Right ventricle myocardium superior (tissue), 1 donor: ENCODE results near the gene STRA8. TPM values are rescaled to one million over a fixed set of nuclear protein-coding genes. Genes with fewer than 3 reads are reported as not detected.
"Not testable (repeated sequence)": the region's sequence is repeated elsewhere in the genome, so short reads cannot be mapped to it uniquely, and the experiment has no call there.

Experiments used
- ATAC-seq: fragments of 200-7000 bp; cut with Tn5 transposase; one replicate; pipeline ENCODE4 v1.9.1; 2020; ENCODE audit warnings: mild to moderate bottlenecking; ENCODE audit not compliant: poor library complexity
- DNase-seq: peaks from one replicate; pipeline ENCODE4 v3.0.0-alpha.2; 2020
- intact Hi-C: fragments of 100-400 bp; cut with DNase I; formaldehyde crosslinking; loops from one replicate; pipeline ENCODE4 v1.11.2; 2022
- total RNA-seq: library from RNA; stranded (reverse); fragmentation: NEBNext Ultra II Directional; extraction: Animal tissue kit (Norgen Biotek cat#: 25700); gene quantifications from one replicate; pipeline ENCODE4 v1.2.1, GENCODE V29; 2021
- donor health status: DM: no; HTN: yes; CAD: no; lungs with severe emphysema.

The STRA8 gene
- total RNA-seq, 1 donor from 2014 or later: not detected

GRCh38 chr7:135200821-135201331 is 32.8 kb upstream of the STRA8 start:
- no peak for DNase-seq
- intact Hi-C loops: no loop called here
- no peak for ATAC-seq

DNA sequence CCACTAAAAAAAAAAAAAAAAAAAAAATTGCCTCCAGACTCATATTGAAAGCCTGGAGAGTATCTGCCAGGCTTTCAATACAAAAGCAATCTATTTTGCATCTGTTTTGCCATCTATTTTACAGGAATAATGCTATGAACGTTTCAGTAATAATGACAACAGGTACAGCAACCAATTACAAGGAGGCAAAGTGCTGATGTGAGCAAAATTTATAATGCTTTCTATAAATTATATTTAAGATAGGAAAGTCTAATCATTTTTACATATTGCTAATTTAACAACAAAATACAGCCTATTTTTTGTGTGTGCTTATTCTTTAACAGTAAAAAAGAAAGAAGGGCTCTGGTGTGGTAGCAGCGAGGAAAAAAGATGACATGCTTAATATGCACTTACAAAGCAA is 32.3 kb upstream of the STRA8 start:
- intact Hi-C loops: no loop called here
- DNase-seq (no peak), ATAC-seq (no peak)

DNA sequence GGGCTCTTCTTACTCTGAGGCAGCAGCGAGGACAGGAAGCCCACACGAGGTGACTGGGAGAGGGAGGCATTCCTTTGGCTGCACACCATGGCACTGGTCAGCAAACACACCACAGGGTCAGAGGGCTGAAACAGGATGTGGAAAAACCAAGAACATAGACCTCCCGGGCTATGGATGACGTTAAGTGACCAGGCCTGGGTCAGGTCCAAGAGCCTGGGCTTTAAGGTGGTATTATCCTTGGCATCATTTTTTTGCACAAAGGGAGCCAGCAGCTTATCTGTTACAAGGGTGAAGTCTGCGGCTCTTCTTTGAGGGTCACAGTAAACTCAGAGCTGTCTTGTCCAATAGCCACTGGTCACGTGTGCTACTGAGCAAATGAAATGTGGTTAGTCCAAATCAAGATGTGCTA is 29.3 kb upstream of the STRA8 start:
- DNase-seq (no peak), ATAC-seq (no peak)
- intact Hi-C loops: no loop called here

- DNase-seq: no peak
- intact Hi-C loops: no loop called here
- no peak for ATAC-seq
Observed at GRCh38 chr7:135204876-135205275, 28.8 kb upstream of the STRA8 start.

GRCh38 chr7:135205850-135206249 is 27.8 kb upstream of the STRA8 start:
- DNase-seq: no peak
- ATAC-seq: no peak
- intact Hi-C loops: no loop called here

GRCh38 chr7:135206941-135207391 is 26.7 kb upstream of the STRA8 start:
- ATAC-seq (no peak), DNase-seq (no peak)
- intact Hi-C loops: no loop called here

GRCh38 chr7:135207406-135208101 is 26.1 kb upstream of the STRA8 start:
- no peak for DNase-seq
- ATAC-seq: no peak
- intact Hi-C loops: no loop called here

GRCh38 chr7:135208102-135208793 is 25.4 kb upstream of the STRA8 start:
- no peak for ATAC-seq
- no peak for DNase-seq
- intact Hi-C loops: no loop called here

DNA sequence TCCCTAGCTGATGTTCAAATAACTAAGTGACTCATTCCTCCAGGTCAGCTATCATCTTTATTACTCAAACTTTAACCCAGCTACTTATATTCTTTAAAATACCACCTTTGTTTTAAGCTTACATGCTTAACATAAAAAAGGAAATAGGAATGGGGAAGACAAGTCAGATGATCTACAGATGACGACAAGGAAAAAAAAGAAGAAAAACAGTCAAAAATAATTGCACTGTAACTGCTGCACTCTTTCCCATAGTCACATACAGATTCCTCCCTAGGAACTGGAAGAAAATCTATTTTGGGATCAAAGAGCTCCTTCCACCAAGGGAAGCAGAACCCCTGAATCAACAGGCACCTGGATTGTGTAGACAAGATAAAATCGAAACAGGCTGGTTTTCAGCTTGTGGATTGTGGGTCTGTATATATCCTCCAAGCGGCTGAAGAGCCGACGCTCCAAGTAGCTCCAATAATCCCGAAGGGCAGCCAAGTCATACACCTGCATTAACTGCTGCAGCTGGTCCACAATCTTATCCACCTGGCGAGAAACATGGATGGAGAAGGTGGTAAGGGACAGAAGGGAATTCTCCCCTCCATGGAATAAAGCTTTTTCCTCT is 24.3 kb upstream of the STRA8 start:
- DNase-seq (no peak), ATAC-seq (no peak)
- intact Hi-C loops: no loop called here

- ATAC-seq: peak; percentile 1
- DNase-seq: no peak
- intact Hi-C loops: no loop called here
Observed at GRCh38 chr7:135210888-135211178, 22.8 kb upstream of the STRA8 start.

DNA sequence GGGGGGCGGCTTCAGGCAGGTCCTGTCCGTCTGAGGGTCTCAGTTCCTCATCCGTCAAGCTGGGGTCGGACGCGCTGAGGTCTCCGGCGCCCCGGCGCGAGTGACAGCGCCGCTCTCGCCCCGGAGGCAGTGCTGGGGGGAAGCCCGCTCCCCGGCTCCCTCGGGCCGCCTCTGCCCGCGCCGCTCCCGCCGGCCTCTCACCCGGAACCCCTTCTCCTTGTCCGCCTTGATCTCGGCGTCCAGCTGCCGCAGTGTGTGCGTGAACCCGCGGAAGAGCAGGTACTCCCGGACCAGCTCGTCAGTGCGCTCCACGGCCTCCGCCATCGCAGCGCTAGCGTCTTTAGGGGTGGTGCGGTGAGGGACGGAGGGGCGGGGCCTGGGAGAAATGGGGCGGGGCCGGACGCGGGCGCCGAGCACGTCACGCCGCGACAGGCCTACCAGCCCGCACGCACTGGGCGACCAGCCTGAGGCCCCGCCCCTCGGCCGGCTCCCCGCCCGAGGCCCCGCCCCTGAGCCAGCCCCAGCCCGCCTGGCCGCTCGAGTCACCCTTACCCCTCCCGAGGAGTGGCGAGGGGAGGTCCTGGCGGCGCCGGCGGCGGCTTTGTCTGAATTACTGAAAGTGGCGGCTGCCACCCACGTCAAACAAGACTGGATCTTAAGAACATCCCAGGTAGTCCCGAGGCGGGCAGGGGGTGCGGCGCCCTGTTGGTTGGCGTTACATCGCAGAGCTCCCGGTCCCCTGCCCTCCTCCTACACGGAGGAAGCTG is 22.3 kb upstream of the STRA8 start, which contains the start of gene WDR91:
Gene WDR91 (minus strand): TSS at position 348 of the 767 bp plus-strand sequence. CDS start 24 bp downstream, at position 324.
- ATAC-seq (peak; percentile 98), DNase-seq (peak; percentile 97)
- intact Hi-C loops: no loop called here

GRCh38 chr7:135211946-135212685 is 21.5 kb upstream of the STRA8 start:
- ATAC-seq (peak; percentile 40), DNase-seq (peak; percentile 64)
- intact Hi-C loops: not testable (repeated sequence)

- ATAC-seq (no peak), DNase-seq (no peak)
- intact Hi-C loops: no loop called here
Observed at GRCh38 chr7:135213831-135214230, 19.8 kb upstream of the STRA8 start.

- DNase-seq (no peak), ATAC-seq (no peak)
- intact Hi-C loops: no loop called here
Observed at GRCh38 chr7:135215180-135215579, 18.5 kb upstream of the STRA8 start.

DNA sequence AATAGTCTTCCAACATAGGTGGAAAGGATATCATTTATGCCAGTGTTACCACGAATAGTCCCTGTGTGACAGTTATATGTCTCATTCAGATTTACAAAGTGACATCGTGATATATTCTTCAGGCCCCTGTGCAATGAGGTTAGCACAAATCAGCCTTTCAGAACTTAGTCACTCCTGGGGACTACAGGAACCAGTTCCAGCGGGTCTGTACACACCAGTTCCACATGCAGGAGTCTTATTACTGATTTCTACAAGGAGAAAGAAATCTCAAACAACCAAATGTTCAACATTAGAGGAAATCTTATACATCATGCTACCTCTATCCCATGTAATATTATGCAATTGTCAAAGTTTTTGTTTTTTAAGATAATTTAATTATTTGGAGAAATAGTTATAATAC is 17.9 kb upstream of the STRA8 start:
- ATAC-seq: no peak
- no peak for DNase-seq
- intact Hi-C loops: no loop called here

- no peak for DNase-seq
- no peak for ATAC-seq
- intact Hi-C loops: no loop called here
Observed at GRCh38 chr7:135217645-135218509, 15.8 kb upstream of the STRA8 start.

DNA sequence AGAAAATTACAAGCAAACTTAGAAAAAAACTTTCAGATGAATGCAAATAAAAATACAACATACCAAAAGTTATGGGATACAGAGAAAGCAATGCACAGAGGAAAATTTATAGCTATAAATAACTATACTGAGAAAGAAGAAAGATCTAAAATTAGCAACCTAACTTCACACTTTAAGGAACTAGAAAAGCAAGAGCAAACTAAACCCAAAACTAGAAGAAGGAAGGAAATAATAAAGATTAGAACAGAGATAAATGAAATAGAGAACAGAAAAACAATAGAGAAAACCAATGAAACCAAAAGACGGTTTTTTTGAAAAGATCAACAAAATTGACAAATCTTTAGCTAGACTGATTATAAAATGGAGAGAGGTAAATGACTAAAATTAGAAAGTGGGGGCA is 9.6 kb upstream of the STRA8 start:
- no peak for ATAC-seq

DNA sequence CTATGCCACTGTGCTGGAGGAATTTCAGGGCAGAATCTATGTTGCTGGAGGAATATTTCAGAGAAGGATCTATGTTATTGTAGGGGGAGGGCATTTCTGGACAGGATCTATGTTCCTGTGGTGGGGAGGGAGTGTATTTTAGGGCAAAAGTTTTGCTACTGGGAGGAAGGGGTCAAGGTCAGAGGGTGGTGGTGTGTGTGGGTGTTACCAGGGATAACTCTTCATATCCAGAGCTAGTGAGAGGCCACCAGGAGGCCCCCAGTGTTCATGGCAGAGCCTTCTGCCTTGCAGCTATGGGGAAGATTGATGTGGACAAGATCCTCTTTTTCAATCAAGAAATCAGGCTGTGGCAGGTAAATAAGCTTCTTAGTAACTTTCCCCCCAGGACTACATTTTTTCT is 2.0 kb upstream of the STRA8 start:
- ATAC-seq (no peak), DNase-seq (no peak)
- intact Hi-C loops: no loop called here

More for the DNA sequence above, 9.6 kb upstream of the STRA8 start:
- no peak for DNase-seq
- intact Hi-C loops: no loop called here
